ENCODE data around the gene TICAM2.

DNA sequence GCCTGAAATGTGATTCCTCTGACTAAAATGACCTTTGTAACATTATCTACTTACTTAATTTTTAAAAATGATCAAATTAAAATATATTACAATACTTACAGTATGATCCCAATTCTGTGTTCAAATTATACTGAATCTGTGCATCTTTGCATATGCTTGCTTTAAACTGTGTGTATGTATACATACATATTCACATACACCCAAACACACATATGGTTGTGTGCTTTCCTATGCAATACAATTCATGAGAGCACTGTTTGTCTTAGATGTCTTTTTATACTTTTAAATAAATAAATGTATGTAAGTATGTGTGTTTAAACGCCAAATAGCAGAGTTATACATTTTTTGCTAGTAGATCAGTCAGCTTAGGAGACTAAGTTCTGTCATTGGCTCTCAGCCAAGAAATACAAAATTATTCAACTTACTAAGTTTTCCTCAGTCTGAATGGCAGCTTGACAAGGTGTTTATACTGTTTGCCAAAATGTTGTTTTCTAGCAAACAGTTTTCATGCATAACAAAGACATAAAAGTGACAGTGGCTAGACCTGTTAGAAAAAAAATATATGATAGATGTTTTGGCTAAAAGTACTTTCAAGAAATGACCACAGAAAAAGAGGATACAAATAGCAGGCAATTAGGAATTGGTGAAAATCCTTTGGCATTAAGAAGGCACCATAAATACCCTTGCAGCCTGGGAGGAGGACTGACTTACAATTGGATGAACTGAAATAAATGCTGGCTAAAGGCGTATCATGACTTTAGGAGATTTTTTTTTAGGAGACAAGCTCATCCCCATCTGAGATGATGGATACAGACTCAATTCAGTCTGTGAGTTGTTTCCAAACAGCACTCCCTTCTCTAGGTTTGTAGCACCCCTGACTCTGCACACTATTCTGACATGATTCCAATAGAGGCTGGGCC lies 7.9 kb downstream of the TICAM2 start:
- TF ChIP-seq CTCF (IDR thresholded peaks at IDR 0.05 in 4 of 5, conservative IDR thresholded peaks at IDR 0.05 in 1 of 5) (no peak), POLR2A (IDR thresholded peaks at IDR 0.05) (no peak)

Measured in gastrocnemius medialis (tissue), 4 donors.